CMK (cell line): ENCODE results near the gene RHBG.
"Not testable (repeated sequence)": the region's sequence is repeated elsewhere in the genome, so short reads cannot be mapped to it uniquely, and the experiment has no call there.

Source experiments
- DNase-seq: peaks from one replicate; pipeline ENCODE4 v3.0.0-alpha.2; 2010; ENCODE audit warnings: low read depth

Gene RHBG

GRCh38 chr1:156360534-156360933, 8.5 kb upstream of the RHBG start:
- DNase-seq, result no peak

GRCh38 chr1:156365754-156366153, 3.3 kb upstream of the RHBG start:
- DNase-seq, result no peak

DNA sequence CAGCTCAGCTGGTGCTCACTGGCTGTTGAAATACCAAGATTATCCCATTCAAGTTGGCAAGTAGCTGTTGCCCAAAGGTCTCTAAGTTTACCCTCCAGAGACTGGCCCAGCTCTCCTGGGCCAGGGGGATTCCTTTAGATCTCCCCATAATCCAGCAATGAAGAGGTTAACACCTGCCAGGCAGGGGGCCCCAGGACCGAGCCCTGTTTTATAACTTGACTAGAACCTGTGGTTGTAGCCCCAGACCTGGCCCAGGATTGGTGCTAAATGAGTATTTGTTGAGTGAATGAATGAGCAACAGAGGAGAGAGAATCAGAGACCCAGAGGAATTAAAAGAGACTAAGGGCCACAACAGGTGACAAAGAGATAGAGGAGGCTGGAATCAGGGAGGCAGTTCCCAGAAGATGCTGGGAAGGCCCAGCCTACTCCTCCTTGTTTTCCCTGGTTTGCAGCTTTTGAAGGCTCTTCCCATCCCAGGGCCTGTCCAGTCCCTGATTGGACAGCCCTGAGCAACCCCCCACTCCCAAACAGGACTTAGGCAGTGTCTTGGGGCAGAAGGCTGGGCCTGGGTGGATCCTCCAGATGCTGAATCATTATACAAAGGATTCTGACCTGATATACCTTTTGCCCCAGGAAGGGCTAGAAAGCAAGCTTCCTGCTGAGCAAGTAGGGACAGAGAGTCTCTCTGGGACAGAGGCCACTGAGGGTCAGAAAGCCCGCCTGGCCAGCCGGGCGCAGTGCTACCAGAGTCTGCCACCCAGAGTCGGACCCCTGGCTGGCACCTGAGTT, 2.4 kb upstream of the RHBG start:
- no peak for DNase-seq

DNA sequence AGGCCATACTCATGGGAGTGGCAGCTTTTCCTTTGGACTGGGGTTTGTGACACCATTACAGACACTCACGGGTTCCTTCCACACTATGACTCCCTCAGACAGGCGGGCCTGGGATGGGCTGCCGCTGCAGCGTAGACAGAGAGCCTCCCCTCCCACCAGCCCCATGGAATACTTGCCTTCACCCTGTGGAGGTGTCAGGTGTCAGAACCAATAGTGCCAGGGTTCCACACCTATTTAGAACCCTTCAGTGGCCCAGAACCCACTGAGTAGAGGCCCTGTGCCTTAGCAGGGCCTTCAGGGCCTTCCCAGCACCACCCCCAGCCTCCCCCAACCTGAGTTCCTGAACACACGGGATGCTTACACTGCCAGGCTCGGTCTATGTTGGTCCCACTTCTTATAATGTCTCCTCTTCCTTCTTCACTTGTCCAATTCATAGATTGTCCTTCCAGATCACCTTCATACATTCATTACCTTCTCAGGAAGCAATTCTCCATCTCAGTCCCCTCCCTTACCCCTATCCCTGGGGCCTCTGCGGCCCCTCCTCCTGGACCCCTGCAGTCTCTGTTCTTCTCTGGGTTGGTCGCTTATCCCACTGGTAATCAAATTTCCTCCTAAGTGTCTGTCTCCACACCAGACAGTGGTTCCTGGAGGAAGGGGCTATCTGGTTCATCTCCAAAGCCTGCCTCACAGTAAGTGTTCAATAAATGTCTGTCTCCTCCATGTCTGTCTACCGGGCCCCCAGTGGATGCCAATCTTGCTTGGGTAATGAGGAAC, 1.4 kb upstream of the RHBG start:
- DNase-seq, result no peak

GRCh38 chr1:156368157-156368658, 803 bp upstream of the RHBG start:
- no peak for DNase-seq

DNA sequence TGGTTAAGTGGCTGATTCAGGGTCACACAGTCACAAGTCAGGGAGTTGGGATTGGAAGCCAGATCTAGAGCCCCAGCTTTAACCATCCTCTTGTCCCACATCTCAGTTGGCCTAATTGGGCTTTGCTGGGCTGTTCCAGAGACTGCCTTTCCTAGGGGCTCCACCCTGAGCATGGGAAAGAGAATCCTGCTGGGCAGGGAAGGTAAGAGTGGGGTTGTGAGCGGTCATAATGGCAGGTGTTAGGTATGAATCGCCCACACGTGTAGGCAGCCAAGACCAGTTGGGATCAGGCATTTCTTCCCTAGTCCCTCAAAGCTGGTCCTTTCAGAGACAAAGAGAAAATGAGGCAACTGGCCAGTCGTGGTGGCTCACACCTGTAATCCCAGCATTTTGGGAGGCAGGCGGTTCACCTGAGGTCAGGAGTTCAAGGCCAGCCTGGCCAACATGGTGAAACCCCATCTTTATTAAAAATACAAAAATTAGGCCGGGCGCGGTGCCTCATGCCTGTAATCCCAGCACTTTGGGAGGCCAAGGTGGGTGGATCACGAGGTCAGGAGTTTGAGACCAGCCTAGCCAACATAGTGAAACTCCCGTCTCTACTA, 775 bp downstream of the RHBG start:
- not testable (repeated sequence) for DNase-seq

- no peak for DNase-seq
These were observed 2.7 kb downstream of the RHBG start for GRCh38 chr1:156371553-156372264.

- no peak for DNase-seq
These were observed 3.2 kb downstream of the RHBG start for GRCh38 chr1:156372265-156372586.

DNA sequence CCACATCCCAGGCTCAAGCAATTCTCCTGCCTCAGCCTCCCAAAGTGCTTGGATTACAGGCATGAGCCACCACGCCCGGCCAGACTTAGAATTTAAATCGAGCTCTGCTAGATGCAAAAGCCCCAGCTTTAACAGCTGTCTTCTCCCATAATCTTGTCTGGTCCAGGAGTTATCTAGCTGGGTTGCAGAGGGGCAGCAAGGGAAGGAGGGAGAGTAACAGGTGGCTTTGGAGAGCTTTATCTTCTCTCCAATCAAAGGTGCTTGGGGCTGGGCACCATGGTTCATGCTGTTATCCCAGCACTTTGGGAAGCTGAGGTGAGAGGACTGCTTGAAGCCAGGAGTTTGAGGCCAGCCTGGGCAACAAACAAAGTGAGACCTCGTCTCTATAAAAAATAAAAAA, 3.9 kb downstream of the RHBG start:
- no peak for DNase-seq

DNA sequence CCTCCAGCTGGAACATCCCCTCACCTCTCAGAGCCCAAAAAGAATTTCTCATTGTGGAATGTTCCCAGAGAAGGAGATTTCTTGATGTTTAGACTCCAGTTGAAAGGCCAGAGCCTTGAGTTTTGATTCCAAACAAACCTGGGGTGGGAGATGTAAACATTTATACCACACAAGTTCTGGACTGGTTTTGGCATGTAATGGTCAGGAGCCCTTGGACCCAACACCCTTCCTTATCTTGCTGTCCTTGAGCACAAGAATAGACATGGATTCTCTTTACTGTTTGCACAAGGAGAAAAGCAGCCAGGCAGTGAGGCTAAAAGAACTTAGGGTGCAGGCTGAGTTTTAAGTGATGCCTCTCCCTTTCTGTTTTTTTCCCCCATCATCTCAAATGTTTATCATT, 4.5 kb downstream of the RHBG start:
- DNase-seq, result no peak

- no peak for DNase-seq
These were observed 7.1 kb downstream of the RHBG start for GRCh38 chr1:156376146-156376545.

- DNase-seq, result no peak
These were observed 8.2 kb downstream of the RHBG start for GRCh38 chr1:156376958-156377919.

- no peak for DNase-seq
These were observed 9.5 kb downstream of the RHBG start for GRCh38 chr1:156378557-156378956.

- no peak for DNase-seq
These were observed 10.6 kb downstream of the RHBG start for GRCh38 chr1:156379420-156380165.

GRCh38 chr1:156382561-156382960, 13.6 kb downstream of the RHBG start:
- no peak for DNase-seq

DNA sequence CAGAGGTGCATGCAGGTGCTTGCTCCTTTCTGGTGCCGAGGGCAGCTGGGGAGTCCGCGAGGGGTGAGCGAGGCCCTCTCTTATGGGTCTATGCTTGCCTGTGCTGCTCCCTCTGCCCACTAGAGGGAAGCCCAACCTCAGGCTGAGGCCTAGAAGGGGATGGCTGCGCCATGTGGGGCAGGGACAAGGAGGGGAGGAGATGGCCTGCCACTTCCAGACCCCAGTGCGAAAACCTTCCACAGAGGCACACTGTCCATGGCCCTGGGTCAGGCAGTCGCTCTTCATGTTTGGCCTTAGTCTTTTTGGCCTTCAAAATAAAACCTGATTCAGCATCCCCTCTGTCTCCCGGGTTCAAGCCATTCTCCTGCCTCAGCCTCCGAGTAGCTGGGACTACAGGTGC, 14.0 kb downstream of the RHBG start:
- DNase-seq, result peak; percentile 25

GRCh38 chr1:156384007-156384406, 15.0 kb downstream of the RHBG start:
- no peak for DNase-seq

- no peak for DNase-seq
These were observed 15.6 kb downstream of the RHBG start for GRCh38 chr1:156384658-156385057.

GRCh38 chr1:156385534-156386031, 16.6 kb downstream of the RHBG start:
- DNase-seq, result peak; percentile 56
